Measurements from ENCODE around the gene LILRB4.
"Not testable (repeated sequence)": the region's sequence is repeated elsewhere in the genome, so short reads cannot be mapped to it uniquely, and the experiment has no call there.

The LILRB4 gene

GRCh38 chr19:54696117-54696548 lies 33.3 kb downstream of the LILRB4 start:
- peak in 1 of 5 experiments; percentile 11 for DNase-seq

DNA sequence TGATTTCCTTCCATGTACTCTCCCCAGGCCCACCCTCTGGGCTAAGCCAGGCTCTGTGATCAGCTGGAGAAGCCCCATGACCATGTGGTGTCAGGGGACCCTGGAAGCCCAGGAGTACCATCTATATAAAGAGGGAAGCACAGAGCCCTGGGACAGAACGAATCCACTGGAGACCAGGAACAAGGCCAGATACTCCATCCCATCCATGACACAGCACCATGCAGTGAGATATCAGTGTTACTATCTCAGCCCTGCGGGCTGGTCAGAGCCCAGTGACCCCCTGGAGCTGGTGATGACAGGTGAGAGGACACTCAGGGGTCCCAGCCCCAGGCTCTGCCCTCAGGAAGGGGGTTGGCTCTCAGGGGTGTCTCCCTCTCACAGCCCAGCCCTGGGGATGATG lies 34.0 kb downstream of the LILRB4 start:
- no peak for DNase-seq

- DNase-seq = not testable (repeated sequence)
Measured at GRCh38 chr19:54697716-54698115, 34.9 kb downstream of the LILRB4 start.

DNA sequence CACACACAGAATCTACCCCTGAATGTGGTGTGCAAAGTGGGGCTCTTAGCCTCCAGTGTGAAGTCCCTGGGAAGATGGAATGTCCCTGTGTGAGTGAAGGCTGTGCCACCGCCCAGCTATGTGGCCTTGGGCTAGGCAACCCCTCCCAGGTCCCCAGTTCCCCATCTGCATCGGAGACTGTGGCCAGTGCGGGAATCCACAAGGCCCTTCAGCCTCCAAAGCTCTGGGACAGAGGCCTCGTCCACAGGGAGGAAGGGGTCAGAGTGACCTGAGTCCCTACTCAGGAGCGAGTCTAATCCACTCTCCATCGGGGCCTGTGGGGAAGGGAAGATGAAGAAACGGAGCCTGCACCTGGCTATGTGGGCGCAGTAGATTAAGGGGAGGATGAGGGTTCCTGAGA lies 42.1 kb downstream of the LILRB4 start:
- no peak for DNase-seq

GRCh38 chr19:54707962-54708361 lies 45.2 kb downstream of the LILRB4 start:
- peak in 1 of 5 experiments; percentile 68 for DNase-seq

GRCh38 chr19:54708781-54709180 lies 46.0 kb downstream of the LILRB4 start:
- DNase-seq = no peak

- no peak for DNase-seq
Measured at GRCh38 chr19:54709212-54709948, 46.6 kb downstream of the LILRB4 start.

DNA sequence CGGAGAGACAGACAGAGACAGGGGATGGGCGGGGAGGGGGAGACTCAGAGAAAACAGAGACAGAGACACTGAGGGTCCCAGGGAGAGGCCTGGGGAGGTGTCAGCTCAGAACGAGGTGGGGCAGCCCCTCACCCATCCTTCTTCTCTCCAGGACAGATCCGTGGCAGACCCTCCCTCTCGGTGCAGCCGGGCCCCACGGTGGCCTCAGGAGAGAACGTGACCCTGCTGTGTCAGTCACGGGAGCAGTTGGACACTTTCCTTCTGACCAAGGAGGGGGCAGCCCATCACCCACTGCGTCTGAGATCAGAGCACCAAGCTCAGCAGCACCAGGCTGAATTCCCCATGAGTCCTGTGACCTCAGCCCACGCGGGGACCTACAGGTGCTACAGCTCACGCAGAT lies 47.2 kb downstream of the LILRB4 start:
- DNase-seq = not testable (repeated sequence)

All from T-helper 2 cell (primary cell).